Naive thymus-derived CD8-positive, alpha-beta T cell (primary cell): ENCODE results near the gene CLVS2. TPM values are rescaled to one million over a fixed set of nuclear protein-coding genes. Genes with fewer than 3 reads are reported as not detected.

Experiments
- ATAC-seq, 2 donors: fragments of 150-1000 bp; cut with Tn5 transposase in 1 of 2; sonication (Bioruptor Pico), chemical (Tn5 transposase) in 1 of 2; 1 replicate in 1 of 2; 2 replicates in 1 of 2; pipeline ENCODE4 v1.10.0; 2021; ENCODE audit warnings: mild to moderate bottlenecking in 2 of 2, moderate library complexity in 2 of 2
- POLR2A ChIA-PET: fragments of 350-600 bp; sonication (Branson Sonifier 250); formaldehyde crosslinking; loops from one replicate; lab custom pipeline; 2021; ENCODE audit warnings: antibody characterized with exemption; lab: Charles Lee
- DNase-seq, 10 donors: peaks; one replicate each; pipeline versions ENCODE4 v3.0.0 to v3.0.0-alpha.2; 2020 to 2022
- H3K27ac Mint-ChIP-seq, 10 donors: one replicate each; pipeline ENCODE4 v1.8.0; 2020 to 2022; ENCODE audit warnings: mild to moderate bottlenecking in 10 of 10, mixed read lengths in 10 of 10, moderate library complexity in 4 of 10, inconsistent platforms in 1 of 10
- H3K27me3 Mint-ChIP-seq, 5 donors: one replicate each; pipeline ENCODE4 v1.8.0; 2021 to 2022; ENCODE audit warnings: mixed read lengths in 5 of 5
- H3K36me3 Mint-ChIP-seq, 3 donors: one replicate each; pipeline ENCODE4 v1.8.0; 2020 to 2022; ENCODE audit warnings: mixed read lengths in 3 of 3, mild to moderate bottlenecking in 2 of 3, inconsistent platforms in 1 of 3
- H3K4me1 Mint-ChIP-seq, 4 donors: one replicate each; pipeline ENCODE4 v1.8.0; 2021 to 2022; ENCODE audit warnings: mixed read lengths in 4 of 4
- H3K4me3 Mint-ChIP-seq, 10 donors: one replicate each; pipeline ENCODE4 v1.8.0; 2020 to 2022; ENCODE audit warnings: mild to moderate bottlenecking in 10 of 10, mixed read lengths in 10 of 10, moderate library complexity in 6 of 10, inconsistent platforms in 1 of 10
- H3K9me3 Mint-ChIP-seq, 9 donors: one replicate each; pipeline ENCODE4 v1.8.0; 2020 to 2022; ENCODE audit warnings: mixed read lengths in 9 of 9, mild to moderate bottlenecking in 3 of 9, inconsistent platforms in 1 of 9, moderate library complexity in 1 of 9
- polyA plus RNA-seq, 3 donors: library from polyadenylated mRNA; unstranded; fragments of 300-500 nt; fragmentation: Illumina TruSeq; gene quantifications; one replicate each; pipeline ENCODE4 v1.2.3, GENCODE V29; 2021
- total RNA-seq, 8 experiments: library from RNA in 2 of 8; stranded (reverse) in 2 of 8; gene quantifications; one replicate each; pipeline ENCODE4 v1.2.3 and lab custom pipeline; 2021 to 2026

CLVS2 gene
- total and polyA plus RNA-seq, 5 experiments from 2014 or later = not detected

GRCh38 chr6:123094795-123095194 lies 98.8 kb downstream of the CLVS2 start:
- Mint-ChIP-seq H3K36me3 (no peaks in the 10 kb centered on the region), H3K4me1 (no peaks in the 10 kb centered on the region), H3K27me3 (no peaks in the 10 kb centered on the region), H3K4me3 (no peak overlapping the region), H3K9me3 (peaks cover 0 to 13% (median 0%) of the 10 kb centered on the region in 9 donors), H3K27ac (no peak overlapping the region)
- POLR2A ChIA-PET = no interaction called here
- no peak for DNase-seq
- no peak for ATAC-seq

GRCh38 chr6:123105561-123105960 lies 109.5 kb downstream of the CLVS2 start:
- H3K27ac Mint-ChIP-seq = no peak overlapping the region
- POLR2A ChIA-PET = no interaction called here
- no peak for ATAC-seq

GRCh38 chr6:123116370-123116769 lies 120.3 kb downstream of the CLVS2 start:
- no peak for ATAC-seq
- no peak for DNase-seq
- Mint-ChIP-seq H3K4me3 (no peak overlapping the region), H3K27me3 (no peaks in the 10 kb centered on the region), H3K9me3 (peaks cover 0 to 2% (median 0%) of the 10 kb centered on the region in 9 donors), H3K4me1 (no peaks in the 10 kb centered on the region), H3K36me3 (no peaks in the 10 kb centered on the region), H3K27ac (no peak overlapping the region)
- POLR2A ChIA-PET = no interaction called here

More at GRCh38 chr6:123105561-123105960, 109.5 kb downstream of the CLVS2 start:
- no peak overlapping the region for H3K4me3 Mint-ChIP-seq
- H3K27me3 Mint-ChIP-seq = no peaks in the 10 kb centered on the region
- H3K36me3 Mint-ChIP-seq = no peaks in the 10 kb centered on the region
- H3K4me1 Mint-ChIP-seq = no peaks in the 10 kb centered on the region
- peaks cover 2 to 36% (median 9%) of the 10 kb centered on the region in 9 donors for H3K9me3 Mint-ChIP-seq
- DNase-seq = no peak

- Mint-ChIP-seq H3K4me3 (no peak overlapping the region), H3K27me3 (no peaks in the 10 kb centered on the region), H3K36me3 (no peaks in the 10 kb centered on the region), H3K4me1 (no peaks in the 10 kb centered on the region), H3K9me3 (peaks cover 0 to 3% (median 0%) of the 10 kb centered on the region in 9 donors), H3K27ac (no peak overlapping the region)
- POLR2A ChIA-PET = no interaction called here
- no peak for DNase-seq
- ATAC-seq = no peak
Observed at GRCh38 chr6:123117145-123117908, 121.3 kb downstream of the CLVS2 start.

- H3K27me3 Mint-ChIP-seq = no peaks in the 10 kb centered on the region
- H3K9me3 Mint-ChIP-seq = peaks cover 0 to 10% (median 0%) of the 10 kb centered on the region in 9 donors
- POLR2A ChIA-PET = no interaction called here
- DNase-seq = no peak
- no peak overlapping the region for H3K4me3 Mint-ChIP-seq
- no peaks in the 10 kb centered on the region for H3K36me3 Mint-ChIP-seq
- no peak for ATAC-seq
- no peak overlapping the region for H3K27ac Mint-ChIP-seq
- H3K4me1 Mint-ChIP-seq = no peaks in the 10 kb centered on the region
Observed at GRCh38 chr6:123118811-123119210, 122.8 kb downstream of the CLVS2 start.

Other genes with a start within 250 kb of the CLVS2 start
- gene FABP7, start 216.5 kb upstream of the CLVS2 start, total RNA-seq = not detected
- not detected for gene FABP7, start 216.5 kb upstream of the CLVS2 start, polyA plus RNA-seq
- under 1 TPM in 1 of 2 experiments, not detected in 1; 0.21 TPM for gene SMPDL3A, start 207.0 kb upstream of the CLVS2 start, total RNA-seq
- not detected for gene SMPDL3A, start 207.0 kb upstream of the CLVS2 start, polyA plus RNA-seq